Peyer's patch (tissue), 4 donors: ENCODE measurements around the gene LAD1. TPM values are rescaled to one million over a fixed set of nuclear protein-coding genes. Genes with fewer than 3 reads are reported as not detected.

ENCODE experiments used
- DNase-seq, 3 donors: peaks; one replicate each; pipeline ENCODE4 v3.0.0-alpha.2; 2017 to 2019
- H3K27ac ChIP-seq, 4 donors: fragments of 200-600 bp; sonication (generic); one replicate each; pipeline ENCODE4 v1.5.1; 2016 to 2019
- H3K27me3 ChIP-seq, 2 donors: fragments of 200-600 bp; sonication (generic); one replicate each; pipeline ENCODE4 v1.5.1; 2019
- H3K36me3 ChIP-seq, 3 donors: fragments of 200-600 bp; sonication (generic); one replicate each; pipeline ENCODE4 v1.5.1; 2016 to 2019
- H3K4me1 ChIP-seq, 4 donors: fragments of 200-600 bp; sonication (generic); one replicate each; pipeline ENCODE4 v1.5.1; 2016 to 2019
- H3K4me3 ChIP-seq, 4 donors: fragments of 200-600 bp; sonication (generic); 1 replicate in 3 of 4; 2 replicates in 1 of 4; pipeline ENCODE4 v1.5.1; 2016 to 2019; ENCODE audit warnings: mild to moderate bottlenecking in 1 of 4
- H3K9me3 ChIP-seq, 4 donors: fragments of 200-600 bp; sonication (generic); one replicate each; pipeline ENCODE4 v1.5.1; 2016 to 2019; ENCODE audit warnings: mild to moderate bottlenecking in 1 of 4
- POLR2A ChIP-seq, 2 donors: fragments of 450-650 bp; IDR thresholded peaks; one replicate each; pipeline ENCODE4 v1.5.1; 2017; ENCODE audit warnings: antibody characterized with exemption in 2 of 2, mild to moderate bottlenecking in 2 of 2, moderate library complexity in 2 of 2
- total RNA-seq, 4 donors: library from RNA; depleted of rRNA; stranded (reverse); fragments of >200 nt; gene quantifications; one replicate each; pipeline ENCODE4 v1.1.0, GENCODE V29; 2016
- TF ChIP-seq, protein P1 (sequence below), 6 experiments: fragments of 450-650 bp in 4 of 6; fragments of 200-600 bp in 2 of 6; sonication (generic) in 1 of 6; IDR thresholded peaks; one replicate each; pipeline ENCODE4 v1.5.1; 2017 to 2019; ENCODE audit warnings: antibody characterized with exemption in 6 of 6, mild to moderate bottlenecking in 3 of 6, moderate library complexity in 1 of 6

LAD1 gene
- total RNA-seq, 4 donors from 2014 or later = 106 to 224 (median 192) TPM

GRCh38 chr1:201371792-201372191 is 27.3 kb downstream of the LAD1 start:
- Histone ChIP-seq H3K27me3 (no peaks in the 10 kb centered on the region), H3K4me3 (no peak overlapping the region), H3K27ac (no peak overlapping the region), H3K9me3 (no peaks in the 10 kb centered on the region), H3K36me3 (no peaks in the 10 kb centered on the region), H3K4me1 (no peaks in the 10 kb centered on the region)
- TF ChIP-seq, protein P1, sequence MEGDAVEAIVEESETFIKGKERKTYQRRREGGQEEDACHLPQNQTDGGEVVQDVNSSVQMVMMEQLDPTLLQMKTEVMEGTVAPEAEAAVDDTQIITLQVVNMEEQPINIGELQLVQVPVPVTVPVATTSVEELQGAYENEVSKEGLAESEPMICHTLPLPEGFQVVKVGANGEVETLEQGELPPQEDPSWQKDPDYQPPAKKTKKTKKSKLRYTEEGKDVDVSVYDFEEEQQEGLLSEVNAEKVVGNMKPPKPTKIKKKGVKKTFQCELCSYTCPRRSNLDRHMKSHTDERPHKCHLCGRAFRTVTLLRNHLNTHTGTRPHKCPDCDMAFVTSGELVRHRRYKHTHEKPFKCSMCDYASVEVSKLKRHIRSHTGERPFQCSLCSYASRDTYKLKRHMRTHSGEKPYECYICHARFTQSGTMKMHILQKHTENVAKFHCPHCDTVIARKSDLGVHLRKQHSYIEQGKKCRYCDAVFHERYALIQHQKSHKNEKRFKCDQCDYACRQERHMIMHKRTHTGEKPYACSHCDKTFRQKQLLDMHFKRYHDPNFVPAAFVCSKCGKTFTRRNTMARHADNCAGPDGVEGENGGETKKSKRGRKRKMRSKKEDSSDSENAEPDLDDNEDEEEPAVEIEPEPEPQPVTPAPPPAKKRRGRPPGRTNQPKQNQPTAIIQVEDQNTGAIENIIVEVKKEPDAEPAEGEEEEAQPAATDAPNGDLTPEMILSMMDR (IDR thresholded peaks at IDR 0.05) = no peak
- TF ChIP-seq POLR2A (IDR thresholded peaks at IDR 0.05) = no peak
- no peak for DNase-seq

DNA sequence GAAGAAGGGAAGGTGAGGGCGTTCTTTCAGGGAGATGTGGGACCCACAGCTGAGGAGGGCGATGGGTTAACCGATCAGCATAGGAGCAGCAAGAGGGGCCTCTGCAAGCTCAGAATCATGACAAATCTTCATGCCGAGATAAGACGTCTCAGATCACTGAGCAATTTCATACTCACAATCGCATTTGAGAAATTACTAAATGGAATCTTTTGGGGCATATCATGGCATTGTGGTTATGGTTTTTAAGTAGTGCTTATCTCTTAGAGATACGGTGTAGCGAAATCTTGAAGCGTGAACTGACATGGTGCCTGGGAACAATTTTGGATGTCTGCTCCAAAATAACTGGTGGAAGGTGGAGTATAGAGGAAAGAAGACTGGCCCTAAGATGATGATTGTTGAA is 27.8 kb downstream of the LAD1 start:
- no peak overlapping the region for H3K4me3 ChIP-seq
- no peak for DNase-seq
- no peaks in the 10 kb centered on the region for H3K9me3 ChIP-seq
- H3K4me1 ChIP-seq = no peaks in the 10 kb centered on the region
- H3K27ac ChIP-seq = no peak overlapping the region
- TF ChIP-seq, protein P1 (IDR thresholded peaks at IDR 0.05) = no peak
- no peak for TF ChIP-seq POLR2A (IDR thresholded peaks at IDR 0.05)
- no peaks in the 10 kb centered on the region for H3K27me3 ChIP-seq
- no peaks in the 10 kb centered on the region for H3K36me3 ChIP-seq

GRCh38 chr1:201370500-201370899 is 28.6 kb downstream of the LAD1 start:
- H3K36me3 ChIP-seq = no peaks in the 10 kb centered on the region
- DNase-seq = no peak
- no peaks in the 10 kb centered on the region for H3K9me3 ChIP-seq
- H3K27ac ChIP-seq = no peak overlapping the region
- no peaks in the 10 kb centered on the region for H3K27me3 ChIP-seq
- no peaks in the 10 kb centered on the region for H3K4me1 ChIP-seq
- TF ChIP-seq, protein P1 (IDR thresholded peaks at IDR 0.05) = no peak
- no peak for TF ChIP-seq POLR2A (IDR thresholded peaks at IDR 0.05)
- H3K4me3 ChIP-seq = no peak overlapping the region

GRCh38 chr1:201369209-201369608 is 29.9 kb downstream of the LAD1 start:
- Histone ChIP-seq H3K36me3 (no peaks in the 10 kb centered on the region), H3K9me3 (no peaks in the 10 kb centered on the region), H3K27ac (no peak overlapping the region), H3K4me3 (no peak overlapping the region), H3K27me3 (no peaks in the 10 kb centered on the region), H3K4me1 (no peaks in the 10 kb centered on the region)
- TF ChIP-seq, protein P1 (IDR thresholded peaks at IDR 0.05) = no peak
- TF ChIP-seq POLR2A (IDR thresholded peaks at IDR 0.05) = no peak
- DNase-seq = no peak

DNA sequence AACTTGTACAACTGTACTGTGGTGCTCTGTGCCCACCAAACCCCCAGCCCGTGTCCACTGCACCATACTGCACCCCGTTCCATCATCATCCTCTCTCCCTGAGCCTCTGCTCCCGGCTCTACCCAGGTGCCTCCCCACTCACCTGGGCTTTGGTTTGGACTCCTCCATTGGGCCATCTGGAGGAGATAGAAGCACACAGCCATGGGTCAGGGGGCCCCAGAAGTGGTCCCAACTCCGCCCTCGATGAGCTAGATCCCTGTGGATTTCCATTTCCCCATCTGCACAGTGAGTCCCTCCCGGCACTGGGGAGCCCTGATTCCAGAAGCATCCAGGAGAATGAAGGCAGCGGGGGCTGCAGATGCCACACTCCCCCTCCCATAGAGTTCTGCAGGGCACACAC is 32.4 kb downstream of the LAD1 start:
- H3K9me3 ChIP-seq = no peaks in the 10 kb centered on the region
- no peak overlapping the region for H3K27ac ChIP-seq
- H3K4me1 ChIP-seq = no peaks in the 10 kb centered on the region
- no peak for DNase-seq
- H3K27me3 ChIP-seq = no peaks in the 10 kb centered on the region
- H3K36me3 ChIP-seq = no peaks in the 10 kb centered on the region
- H3K4me3 ChIP-seq = no peak overlapping the region
- no peak for TF ChIP-seq POLR2A (IDR thresholded peaks at IDR 0.05)
- TF ChIP-seq, protein P1 (IDR thresholded peaks at IDR 0.05) = no peak

DNA sequence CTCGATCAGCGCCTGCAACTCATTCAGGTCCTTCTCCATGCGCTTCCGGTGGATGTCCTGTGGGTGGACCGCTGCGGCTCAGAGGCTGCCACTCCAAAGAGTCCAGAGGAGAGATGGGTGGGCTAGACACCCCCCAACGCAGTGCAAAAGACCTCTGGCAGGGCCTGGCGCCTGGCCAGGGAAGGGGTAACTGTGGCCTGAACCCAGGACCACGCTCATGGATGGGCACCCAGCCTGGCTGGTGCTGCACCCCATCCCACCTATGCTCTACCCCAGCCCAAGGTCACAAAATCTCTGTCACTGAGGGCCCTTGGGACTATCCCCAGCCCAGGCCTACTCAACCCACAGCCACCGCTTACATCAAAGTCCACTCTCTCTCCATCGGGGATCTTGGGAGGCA is 33.9 kb downstream of the LAD1 start:
- no peak for TF ChIP-seq POLR2A (IDR thresholded peaks at IDR 0.05)
- TF ChIP-seq, protein P1 (IDR thresholded peaks at IDR 0.05) = no peak
- no peaks in the 10 kb centered on the region for H3K27me3 ChIP-seq
- DNase-seq = peak in 1 of 3 donors; percentile 19

More for the DNA sequence above, 33.9 kb downstream of the LAD1 start:
- no peaks in the 10 kb centered on the region for H3K9me3 ChIP-seq
- H3K4me1 ChIP-seq = no peaks in the 10 kb centered on the region
- H3K27ac ChIP-seq = no peak overlapping the region
- H3K36me3 ChIP-seq = no peaks in the 10 kb centered on the region
- no peak overlapping the region for H3K4me3 ChIP-seq
